GM18498 (cell line): ENCODE data around the gene KRTAP4-5.
"Not testable (repeated sequence)": the region's sequence is repeated elsewhere in the genome, so short reads cannot be mapped to it uniquely, and the experiment has no call there.

ENCODE experiments used
- ATAC-seq: cut with Tn5 transposase; IDR thresholded peaks from one replicate; pipeline ENCODE4 v1.9.1; 2021; ENCODE audit warnings: mild to moderate bottlenecking, moderate library complexity; ENCODE audit not compliant: unreplicated experiment

Gene KRTAP4-5

DNA sequence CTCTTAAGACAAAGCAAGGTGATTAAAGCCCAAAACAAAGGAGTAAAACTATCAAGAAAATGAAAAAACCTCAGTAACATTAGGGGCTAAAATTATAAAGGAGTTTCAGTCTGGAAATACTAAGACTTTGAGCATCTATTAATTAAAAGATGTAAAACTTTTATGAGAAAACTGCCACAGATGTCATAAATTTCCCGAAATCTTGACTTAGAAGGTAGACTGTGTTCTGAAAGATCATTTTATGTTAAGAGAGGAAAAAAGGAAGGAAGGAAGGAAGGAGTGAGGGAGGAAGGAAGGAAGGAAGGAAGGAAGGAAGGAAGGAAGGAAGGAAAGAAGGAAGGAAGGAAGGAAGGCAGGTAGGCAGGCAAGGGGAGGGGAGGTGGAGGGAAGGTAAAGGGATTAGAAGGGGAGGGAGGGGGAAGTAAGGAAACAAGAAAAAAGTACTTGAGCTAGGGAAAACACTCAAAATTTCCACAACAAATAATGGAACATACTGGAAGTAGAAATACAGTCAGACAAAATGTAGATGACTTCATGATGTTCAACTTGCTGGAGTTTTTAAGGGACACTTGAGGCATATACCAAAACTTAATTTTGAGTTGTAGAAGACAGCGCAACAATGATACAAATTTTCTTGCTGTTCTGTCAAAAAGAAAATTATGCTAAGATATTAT lies 2.0 kb downstream of the KRTAP4-5 start:
- no peak for ATAC-seq

DNA sequence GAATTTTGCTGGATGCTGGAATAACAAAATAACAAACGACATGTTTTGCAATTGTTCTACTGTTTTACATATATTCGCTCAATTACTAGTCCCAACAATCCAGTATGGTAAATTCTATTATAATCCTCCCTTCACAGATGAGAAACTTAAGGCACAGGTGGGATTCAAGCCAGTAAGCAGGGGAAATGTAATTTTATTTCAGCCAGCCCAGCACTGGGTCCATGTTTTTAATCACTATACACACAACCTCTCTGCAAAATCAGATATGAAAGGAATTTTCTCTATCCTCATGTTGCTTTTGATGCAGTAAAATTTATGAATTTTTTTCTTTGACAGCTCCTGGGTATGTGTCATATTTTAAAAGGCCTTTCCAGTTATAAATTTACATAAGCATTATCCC lies 4.4 kb downstream of the KRTAP4-5 start:
- ATAC-seq, result no peak

DNA sequence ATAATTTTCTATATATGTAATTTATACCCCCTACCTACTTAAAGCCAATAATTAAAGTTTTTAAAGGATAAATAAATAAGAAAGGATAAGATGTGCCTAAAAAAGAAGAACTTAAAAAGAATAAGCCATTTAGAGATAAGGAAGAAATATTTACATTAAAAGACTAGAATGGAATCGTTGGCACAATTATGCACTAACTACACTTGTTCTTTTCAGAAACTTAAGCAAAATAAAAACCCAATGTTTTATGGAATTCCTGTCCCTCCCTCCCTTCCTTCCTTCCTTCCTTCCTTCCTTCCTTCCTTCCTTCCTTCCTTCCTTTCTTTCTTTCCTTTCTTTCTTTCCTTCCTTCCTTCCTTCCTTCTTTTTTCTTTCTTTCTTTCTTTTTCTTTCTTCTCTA lies 4.8 kb downstream of the KRTAP4-5 start:
- ATAC-seq, result no peak

DNA sequence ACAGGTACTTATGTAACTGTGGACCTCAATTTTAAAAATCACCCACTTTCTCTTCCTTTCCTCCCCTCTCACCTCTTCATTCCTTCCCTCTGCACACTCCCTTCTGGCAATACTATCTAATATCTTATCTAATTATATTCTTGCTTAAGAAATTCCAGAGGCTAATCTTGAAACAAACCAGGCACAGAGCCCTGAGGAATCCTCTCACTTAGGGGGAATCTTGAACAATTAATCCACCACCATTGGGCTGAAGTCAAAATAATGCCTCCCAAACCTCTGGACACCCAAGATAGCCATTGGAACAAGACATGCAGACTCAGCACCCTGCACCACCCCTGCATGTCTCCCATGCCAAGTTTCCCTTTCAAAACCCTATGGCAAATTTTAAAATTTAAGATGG lies 8.3 kb downstream of the KRTAP4-5 start:
- ATAC-seq, result no peak

DNA sequence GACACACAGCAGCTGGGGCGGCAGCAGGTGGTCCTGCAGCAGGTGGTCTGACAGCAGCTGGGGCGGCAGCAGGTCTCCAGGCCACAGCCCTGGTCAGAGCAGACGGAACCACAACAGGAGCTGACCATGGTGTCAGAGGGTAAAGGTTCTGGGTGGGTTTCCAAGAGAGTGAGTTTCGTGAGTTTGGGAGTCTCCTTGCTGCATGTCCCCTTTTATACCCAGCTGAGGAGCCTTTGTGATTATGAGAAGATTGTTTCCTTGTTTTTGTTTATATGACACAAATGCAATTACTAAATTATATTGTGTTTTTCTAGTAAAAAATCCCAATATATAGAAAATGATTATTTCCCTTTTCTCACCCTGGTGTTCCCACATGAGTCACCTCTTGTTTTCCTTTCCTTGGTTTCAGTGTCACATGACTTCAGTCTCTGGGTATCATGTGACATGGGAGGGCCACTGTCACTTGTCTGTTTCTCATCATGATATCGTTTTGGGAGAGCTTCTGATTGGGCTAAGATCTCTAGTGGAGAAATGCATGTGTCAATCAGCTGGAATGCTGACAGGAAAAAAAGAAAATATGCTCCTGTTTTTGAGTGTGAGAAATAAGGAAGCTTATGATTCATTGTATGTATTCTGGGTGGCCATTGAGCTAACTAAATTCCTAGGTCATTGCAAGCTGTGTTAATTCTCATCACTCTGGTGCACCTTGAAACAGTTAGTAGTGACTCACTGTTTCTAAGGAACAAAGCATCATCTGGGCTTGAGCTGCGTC lies 9.1 kb downstream of the KRTAP4-5 start, which contains the start of gene KRTAP4-6:
Gene KRTAP4-6, minus strand, starts transcription at position 185 of the 772 bp plus-strand sequence. Its CDS starts 57 bp downstream, at position 128.
- ATAC-seq, result no peak

DNA sequence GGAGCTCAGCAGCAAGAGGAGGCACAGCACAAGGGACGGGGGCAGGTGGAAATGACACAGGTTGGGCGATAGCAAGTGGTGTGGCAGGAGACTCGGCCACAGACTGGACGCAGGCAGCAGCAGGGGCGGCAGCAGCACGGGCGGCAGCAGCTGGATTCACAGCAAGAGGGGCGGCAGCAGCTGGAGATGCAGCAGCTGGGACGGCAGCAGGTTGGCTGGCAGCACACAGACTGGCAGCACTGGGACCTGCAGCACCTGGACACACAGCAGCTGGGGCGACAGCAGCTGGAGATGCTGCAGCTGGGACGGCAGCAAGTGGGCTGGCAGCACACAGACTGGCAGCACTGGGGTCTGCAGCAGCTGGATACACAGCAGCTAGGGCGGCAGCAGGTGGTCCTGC lies 9.8 kb downstream of the KRTAP4-5 start:
- ATAC-seq, result not testable (repeated sequence)

DNA sequence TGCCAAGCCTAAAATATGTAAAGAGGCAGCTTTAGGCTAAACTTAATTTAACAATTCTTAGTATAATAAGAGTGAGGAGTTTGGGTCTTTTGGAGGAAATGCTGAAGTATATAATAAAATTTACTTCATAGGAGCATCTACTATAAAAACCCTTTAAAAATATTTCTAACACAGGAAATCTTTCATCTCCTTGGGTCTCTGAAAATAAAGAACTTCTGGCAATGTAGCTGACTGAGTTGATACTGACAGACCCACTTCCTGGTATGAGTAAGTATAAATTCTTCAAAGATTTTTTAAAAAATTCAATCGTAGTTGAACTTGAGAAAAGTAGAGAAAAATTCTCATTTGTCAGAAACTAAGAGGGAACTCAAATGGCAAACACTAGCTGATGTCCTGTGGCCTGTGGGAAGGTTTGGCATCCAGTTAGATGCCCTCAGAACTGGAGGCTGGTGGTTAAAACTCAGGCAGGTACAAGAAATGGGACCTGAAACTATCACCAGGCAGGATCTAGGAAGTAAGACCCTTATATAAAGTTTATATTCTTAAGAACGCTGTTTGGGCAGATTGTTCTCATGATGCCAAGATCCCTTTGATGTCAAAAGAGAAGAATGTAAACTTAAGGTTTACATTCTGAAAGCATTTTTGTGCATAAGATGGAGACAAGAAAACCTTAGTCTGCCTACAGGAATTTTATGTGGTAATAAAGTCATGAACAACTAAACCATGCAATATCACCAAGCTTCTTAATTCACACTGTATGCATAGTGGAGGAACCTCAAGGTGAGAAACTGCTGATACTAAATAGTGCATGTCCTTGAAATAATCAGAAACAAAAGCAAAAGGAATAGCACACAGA lies 15.5 kb downstream of the KRTAP4-5 start:
- ATAC-seq, result no peak

DNA sequence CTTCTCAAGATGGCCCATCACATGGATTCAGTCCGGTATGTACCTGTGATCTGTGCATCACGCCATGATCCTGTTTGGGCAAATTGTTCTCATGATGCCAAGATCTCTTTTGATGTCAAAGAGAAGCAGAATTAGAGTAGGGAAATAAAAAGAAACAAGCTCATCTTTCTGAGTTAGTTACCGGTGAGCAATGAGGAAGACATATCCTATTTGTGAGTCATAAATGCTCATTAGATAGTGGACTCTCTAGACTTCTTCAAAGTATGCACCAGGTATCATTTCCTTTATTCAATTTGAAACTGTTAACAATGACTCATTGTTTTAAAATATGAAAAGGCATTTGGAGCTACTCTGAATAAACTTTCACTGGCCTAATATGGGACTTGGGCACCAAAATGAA lies 17.6 kb downstream of the KRTAP4-5 start:
- no peak for ATAC-seq

DNA sequence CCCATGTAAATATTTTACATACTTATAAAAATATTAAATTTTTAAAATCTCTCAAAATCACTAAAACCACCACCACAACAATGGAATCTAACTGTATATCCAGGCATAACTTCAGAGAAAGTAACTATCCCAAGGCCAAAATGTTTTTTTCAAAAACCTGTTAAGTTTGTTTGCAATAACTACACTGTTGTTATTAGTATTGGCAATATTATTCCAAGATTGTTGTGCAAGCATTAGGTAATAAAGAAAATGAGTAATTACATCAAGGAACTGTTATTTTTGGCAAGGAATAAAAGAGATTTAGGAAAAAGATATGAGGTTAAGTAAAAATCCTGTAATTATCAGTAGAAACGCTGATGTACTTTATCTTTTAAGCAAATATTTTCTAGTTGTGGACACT lies 22.3 kb downstream of the KRTAP4-5 start:
- no peak for ATAC-seq

DNA sequence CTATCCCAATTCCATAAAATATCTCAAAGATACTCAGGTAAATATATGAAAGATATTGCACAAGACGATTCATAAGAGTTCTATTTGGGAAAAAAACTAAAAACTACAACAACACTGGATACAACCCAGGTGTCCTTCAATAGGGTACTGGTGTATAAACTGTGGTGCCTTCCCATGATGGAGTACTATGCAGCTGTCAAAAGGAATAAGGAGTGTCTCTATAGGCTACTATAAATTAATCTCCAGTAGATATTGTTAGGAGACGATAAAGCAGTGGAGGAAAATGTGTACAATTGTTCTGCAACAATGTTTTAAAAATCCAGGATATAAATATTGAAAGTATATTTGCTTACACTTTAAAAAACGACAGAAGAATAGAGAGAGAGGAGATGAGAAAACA lies 23.2 kb downstream of the KRTAP4-5 start:
- no peak for ATAC-seq

DNA sequence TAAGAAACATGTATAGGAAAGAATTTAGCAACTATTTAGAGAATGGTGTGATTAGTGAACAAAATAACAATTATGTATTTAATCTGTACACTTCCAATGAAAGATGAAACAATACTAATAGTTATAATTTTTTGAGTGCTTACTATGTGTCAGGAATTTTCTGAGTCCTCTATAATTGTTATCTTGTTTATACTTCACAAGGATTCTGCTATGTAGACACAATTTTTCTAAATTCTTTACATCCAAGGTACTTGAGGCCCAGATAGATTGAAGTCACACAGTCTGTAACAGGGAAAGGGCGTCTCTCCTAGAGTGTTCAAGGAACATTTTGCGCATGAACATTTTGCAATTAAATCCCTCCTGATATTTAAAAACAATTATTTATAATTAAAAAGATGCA lies 24.6 kb downstream of the KRTAP4-5 start:
- ATAC-seq, result no peak

DNA sequence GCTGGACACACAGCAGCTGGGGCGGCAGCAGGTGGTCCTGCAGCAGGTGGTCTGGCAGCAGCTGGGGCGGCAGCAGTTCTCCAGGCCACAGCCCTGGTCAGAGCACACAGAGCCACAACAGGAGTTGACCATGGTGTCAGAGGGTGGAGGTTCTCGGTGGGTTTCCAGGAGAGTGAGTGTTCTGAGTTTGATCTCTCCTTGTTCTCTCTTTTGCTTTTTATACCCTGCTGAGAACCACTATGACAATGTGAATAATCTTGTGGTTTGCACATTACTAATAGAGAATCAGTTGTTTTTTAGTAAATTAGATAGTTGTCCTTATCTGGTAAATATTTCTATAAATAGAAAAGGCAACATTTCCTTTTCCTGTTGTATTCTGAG lies 25.6 kb downstream of the KRTAP4-5 start, which contains the start of gene KRTAP4-12:
Gene KRTAP4-12, minus strand, starts transcription at position 192 of the 381 bp plus-strand sequence. Its CDS starts 60 bp downstream, at position 132.
- not testable (repeated sequence) for ATAC-seq

DNA sequence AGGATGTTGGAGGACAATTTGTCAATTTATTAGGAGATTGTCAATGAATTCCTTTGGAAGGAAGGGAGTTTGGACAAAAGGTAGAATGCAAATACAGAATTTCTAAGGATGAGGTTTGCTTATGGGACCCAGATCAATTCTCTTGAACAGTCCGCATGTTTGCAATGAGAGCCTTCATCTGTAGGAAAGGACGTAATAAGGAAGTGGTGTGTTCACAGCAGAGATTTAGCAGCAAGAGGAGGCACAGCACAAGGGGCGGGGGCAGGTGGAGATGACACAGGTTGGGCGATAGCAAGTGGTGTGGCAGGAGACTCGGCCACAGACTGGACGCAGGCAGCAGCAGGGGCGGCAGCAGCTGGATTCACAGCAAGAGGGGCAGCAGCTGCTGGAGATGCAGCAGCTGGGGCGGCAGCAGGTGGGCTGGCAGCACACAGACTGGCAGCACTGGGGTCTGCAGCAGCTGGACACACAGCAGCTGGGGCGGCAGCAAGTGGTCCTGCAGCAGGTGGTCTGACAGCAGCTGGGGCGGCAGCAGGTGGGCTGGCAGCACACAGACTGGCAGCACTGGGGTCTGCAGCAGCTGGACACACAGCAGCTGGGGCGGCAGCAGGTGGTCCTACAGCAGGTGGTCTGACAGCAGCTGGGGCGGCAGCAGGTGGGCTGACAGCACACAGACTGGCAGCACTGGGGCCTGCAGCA lies 26.2 kb downstream of the KRTAP4-5 start:
- ATAC-seq, result not testable (repeated sequence)

DNA sequence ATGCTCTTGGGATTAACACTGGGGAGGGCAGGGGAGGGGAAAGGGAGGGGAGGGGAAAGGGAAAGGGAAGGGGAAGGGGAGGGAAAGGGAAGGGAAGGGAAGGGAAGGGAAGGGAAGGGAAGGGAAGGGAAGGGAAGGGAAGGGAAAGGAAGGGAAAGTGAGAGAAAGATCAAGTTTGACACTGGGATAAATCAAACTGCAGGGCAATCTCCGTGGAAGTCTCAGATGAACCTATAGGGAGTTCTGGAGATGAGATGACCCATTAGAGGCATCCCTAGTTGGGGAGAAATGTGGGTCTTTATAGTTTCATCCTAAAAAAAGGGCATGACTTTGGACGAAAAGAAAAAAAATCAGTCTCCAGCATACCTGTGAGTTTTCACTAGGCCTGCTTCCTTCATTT lies 27.9 kb downstream of the KRTAP4-5 start:
- ATAC-seq, result no peak

DNA sequence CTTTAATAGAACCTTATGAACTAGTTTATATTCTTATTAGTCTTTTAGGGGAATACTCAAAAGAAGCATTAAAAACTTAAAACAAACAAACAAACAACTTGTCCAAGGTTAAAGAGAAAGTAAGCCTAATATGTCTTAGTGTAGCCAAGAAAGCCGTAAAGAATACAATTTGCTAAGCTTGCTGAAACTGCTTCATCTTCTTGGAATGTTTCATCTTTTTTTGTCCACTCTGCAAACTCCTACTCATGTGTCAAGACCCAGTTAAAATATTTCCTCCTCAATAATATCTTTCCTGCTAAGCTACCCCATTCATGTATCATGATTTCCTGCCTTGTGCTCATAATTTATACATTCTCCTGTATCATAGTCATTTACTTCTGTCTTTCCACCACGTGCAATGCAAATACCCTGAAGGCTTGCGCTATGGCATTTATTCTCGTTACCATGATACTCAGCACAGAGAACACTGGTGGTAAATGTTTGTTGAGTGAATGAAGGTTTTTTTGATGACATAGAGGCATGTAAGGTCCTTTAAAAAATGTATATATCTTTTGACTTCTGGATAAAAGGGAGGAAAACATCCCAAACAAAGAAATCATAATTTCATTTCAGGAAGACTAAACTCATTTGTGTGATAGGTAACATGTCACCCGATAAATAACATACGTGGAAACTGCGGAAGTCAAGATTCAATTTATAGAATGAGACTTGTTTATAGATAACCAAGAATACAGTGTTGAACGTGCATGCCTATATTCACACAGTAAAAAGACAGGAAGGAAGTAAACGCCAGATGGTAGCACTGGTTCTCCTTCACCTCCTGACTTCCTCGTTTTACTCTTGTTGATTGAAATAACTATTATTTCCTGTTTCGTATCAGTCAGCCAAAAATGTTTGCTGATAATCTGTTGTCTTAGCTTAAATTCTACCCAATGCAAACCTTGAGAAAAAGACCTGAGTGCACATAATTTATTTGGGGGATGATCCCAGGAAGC lies 29.6 kb downstream of the KRTAP4-5 start:
- not testable (repeated sequence) for ATAC-seq

DNA sequence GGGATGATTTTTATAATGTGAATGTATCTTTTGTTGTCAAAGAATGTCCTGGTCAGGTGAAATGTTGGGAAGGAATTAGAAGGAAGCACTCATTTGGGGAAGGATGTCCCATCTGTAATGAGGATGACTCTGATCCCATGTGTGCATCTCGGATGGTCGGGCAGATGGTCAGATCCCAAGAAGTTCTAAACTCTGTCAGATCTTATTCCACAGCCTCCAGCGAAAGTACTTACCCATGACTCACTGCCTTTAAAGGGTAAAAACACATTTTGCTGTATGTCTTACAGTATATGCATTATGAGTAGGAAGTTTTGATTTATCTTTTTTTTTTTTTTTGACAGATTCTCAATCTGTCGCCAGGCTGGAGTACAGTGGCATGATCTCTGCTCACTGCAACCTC lies 30.9 kb downstream of the KRTAP4-5 start:
- no peak for ATAC-seq

DNA sequence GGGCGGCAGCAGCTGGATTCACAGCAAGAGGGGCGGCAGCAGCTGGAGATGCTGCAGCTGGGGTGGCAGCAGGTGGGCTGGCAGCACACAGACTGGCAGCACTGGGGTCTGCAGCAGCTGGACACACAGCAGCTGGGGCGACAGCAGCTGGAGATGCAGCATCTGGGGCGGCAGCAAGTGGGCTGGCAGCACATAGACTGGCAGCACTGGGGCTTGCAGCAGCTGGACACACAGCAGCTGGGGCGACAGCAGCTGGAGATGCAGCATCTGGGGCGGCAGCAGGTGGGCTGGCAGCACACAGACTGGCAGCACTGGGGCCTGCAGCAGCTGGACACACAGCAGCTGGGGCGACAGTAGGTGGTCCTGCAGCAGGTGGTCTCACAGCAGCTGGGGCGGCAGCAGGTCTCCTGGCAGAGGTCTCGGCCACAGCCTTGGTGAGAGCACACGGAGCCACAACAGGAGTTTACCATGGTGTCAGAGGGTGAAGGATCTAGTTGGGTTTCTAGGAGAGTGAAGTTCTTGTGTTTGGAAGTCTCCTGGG lies 31.7 kb downstream of the KRTAP4-5 start, which contains the start of gene KRTAP4-11:
Gene KRTAP4-11, minus strand, starts transcription at position 528 of the 541 bp plus-strand sequence. Its CDS starts 58 bp downstream, at position 470.
- not testable (repeated sequence) for ATAC-seq

DNA sequence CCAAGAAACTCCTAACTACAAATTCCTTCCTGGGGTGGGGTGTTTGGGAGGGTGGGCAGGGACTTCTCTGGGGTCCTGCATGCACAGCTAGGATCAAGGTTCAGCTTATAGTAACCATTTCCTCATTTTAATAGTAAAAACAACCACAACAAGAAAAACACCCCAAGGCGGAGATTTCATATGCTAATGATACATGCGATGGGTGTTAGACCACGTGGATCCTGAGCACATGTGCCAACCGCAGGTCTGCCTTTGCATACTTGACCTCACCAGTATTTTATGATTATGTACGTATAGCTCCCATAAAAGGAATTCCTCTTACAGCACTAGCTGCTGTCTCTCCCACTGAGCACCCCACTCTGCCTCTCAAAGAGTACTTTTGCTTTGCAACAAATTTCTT lies 33.3 kb downstream of the KRTAP4-5 start:
- no peak for ATAC-seq
